ENCODE results near the gene TM9SF4.
"Not testable (repeated sequence)": the region's sequence is repeated elsewhere in the genome, so short reads cannot be mapped to it uniquely, and the experiment has no call there.

TM9SF4 gene

GRCh38 chr20:32091888-32092346 is 17.6 kb upstream of the TM9SF4 start:
- FAIRE-seq = peak; percentile 56

- FAIRE-seq = no peak
Observed at GRCh38 chr20:32098786-32099185, 10.7 kb upstream of the TM9SF4 start.

DNA sequence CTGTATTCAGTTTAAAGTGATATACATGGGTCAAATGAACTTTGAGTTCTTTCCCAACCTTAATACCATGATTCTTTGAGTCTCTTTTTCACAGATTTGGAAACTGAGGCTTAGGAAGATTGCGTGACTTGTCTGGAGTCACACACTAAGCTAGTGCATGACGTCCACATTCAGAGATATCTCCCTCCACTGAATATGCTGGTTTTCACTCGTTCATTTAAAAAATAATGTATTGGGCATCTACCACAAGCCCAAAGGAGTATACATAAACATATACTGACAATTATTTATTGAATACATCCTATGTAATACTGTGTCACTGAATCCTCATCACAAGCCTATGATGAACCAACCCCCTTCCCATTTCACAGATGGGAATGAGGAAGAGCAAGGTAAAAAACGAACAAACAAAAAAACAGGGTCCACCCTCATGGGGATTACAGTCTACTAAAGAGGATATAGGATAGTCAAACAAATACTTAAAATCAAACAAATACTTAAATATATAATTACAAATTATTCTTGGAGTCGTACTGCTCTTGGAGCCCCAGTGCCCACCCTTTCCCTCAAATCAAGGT is 611 bp upstream of the TM9SF4 start:
- FAIRE-seq = no peak

DNA sequence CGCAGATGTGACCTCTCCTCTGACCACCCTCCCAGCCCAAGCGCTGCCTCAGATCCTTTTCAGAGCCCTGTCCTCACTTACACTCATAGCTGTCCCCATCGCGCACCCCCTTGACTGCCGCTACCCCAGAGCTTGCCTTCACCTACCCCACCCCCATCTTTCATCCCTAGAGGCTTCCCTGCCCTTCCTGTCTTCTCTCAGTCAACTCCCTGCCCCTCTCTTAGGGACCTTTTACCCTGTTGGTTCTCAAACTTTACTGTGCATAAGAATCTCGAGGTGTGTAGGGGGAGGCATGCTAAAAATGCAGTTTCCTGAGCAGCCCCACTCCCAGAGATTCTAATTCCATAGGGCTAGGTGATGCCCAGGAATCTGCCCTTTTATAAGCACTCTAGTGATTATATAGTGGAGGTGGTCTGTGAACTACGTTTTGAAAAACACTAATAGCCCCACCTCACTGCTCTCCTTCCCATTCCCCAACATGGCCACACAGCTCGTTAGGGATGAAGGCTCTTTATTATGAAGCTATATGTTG is 725 bp downstream of the TM9SF4 start:
- no peak for FAIRE-seq

GRCh38 chr20:32110727-32111126 is 1.2 kb downstream of the TM9SF4 start:
- no peak for FAIRE-seq

DNA sequence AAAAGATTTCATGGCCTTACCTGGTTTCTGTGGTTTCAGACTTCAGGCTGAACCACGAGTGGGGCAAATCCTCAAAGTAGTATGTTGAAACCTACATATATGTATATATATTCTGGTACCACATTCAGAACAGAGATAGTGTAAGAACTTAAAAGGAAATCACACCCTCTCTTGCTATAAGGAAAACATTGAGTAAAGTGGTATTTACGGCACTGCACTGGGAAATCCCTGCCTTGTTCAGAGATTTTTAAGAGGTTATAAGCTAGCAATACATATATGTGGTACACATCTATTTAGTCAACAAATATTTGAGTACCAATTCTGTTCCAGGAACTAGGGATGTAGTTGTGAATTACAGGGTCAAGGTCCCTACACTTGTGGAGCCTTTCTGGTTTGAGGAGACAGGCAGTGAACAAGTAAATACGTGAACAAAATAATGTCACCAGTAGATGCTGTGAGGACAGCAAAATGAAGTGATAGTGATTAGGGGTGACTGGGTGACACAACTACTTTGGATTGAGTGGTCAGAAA is 1.7 kb downstream of the TM9SF4 start:
- FAIRE-seq = no peak

DNA sequence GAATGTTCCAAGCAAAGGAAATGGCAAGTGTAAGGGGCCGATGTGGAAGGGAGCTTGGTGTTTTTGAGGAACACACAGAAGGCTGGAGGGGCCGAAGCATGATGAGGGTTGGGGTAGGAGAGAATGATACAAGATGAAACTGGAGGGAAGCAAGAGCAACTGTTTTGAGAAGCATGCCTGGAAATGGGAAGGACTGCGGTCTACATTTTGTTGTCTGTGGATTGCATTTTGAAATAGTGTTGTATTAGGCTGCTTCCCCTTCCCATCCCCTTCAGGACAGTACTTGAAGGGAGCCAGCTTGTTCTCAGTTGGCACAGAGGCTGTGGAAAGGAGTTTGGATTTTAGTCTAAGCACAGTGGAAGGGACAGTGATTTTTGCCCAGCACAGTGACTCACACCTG is 2.2 kb downstream of the TM9SF4 start:
- no peak for FAIRE-seq

- FAIRE-seq = no peak
Observed at GRCh38 chr20:32112841-32113240, 3.3 kb downstream of the TM9SF4 start.

DNA sequence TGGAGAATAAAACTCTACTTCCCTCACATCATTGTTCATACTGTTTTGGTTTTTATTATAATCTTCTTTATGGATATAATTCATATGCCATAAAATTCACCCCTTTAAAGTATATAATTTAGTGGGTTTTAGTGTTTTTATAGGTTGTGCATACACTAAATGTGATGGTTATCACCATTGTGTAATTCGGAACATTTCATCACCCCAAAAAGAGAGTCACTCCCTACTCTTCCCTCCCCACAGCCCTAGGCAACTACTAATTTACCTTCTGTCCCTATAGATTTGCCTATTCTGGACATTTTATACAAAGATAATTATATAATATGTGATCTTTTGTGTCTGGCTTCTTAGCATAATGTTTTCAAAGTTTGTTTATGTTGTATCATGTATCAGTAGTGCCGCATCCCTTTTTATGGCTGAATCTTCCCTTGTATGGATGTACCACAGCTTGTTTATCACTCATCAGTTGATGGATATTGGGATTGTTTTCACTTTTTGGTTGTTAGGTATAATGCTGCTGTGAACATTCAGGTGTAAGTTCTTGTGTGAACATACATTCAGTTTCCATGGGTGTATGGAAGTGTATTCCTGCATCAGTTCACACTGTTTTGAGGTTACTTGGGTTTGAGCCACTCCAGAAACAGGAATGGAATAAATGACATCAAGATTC is 4.2 kb downstream of the TM9SF4 start:
- no peak for FAIRE-seq

GRCh38 chr20:32114305-32114960 is 4.9 kb downstream of the TM9SF4 start:
- FAIRE-seq = no peak

GRCh38 chr20:32115211-32115767 is 5.8 kb downstream of the TM9SF4 start:
- FAIRE-seq = no peak

- no peak for FAIRE-seq
Observed at GRCh38 chr20:32116079-32116521, 6.6 kb downstream of the TM9SF4 start.

DNA sequence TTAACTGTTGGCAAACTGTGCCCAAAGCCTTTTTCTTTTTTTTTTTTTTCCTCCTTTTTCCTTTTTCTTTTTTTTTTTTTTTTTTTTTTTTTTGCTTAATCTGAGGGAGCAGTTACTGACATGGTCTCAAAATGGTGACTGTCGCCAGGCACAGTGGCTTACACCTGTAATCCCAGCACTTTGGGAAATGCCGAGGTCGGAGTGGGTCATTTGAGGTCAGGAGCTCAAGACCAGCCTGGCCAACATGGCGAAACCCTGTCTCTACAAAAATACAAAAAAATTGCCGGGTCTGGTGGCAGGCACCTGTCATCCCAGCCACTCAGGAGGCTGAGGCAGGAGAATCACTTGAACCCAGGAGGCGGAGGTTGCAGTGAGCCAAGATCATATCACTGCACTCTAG is 7.3 kb downstream of the TM9SF4 start:
- FAIRE-seq = not testable (repeated sequence)

- FAIRE-seq = not testable (repeated sequence)
Observed at GRCh38 chr20:32118427-32118826, 8.9 kb downstream of the TM9SF4 start.

- peak; percentile 34 for FAIRE-seq
Observed at GRCh38 chr20:32119734-32120133, 10.2 kb downstream of the TM9SF4 start.

GRCh38 chr20:32121908-32122307 is 12.4 kb downstream of the TM9SF4 start:
- FAIRE-seq = not testable (repeated sequence)

GRCh38 chr20:32123088-32123487 is 13.6 kb downstream of the TM9SF4 start:
- no peak for FAIRE-seq

GRCh38 chr20:32124916-32125454 is 15.5 kb downstream of the TM9SF4 start:
- no peak for FAIRE-seq

- FAIRE-seq = no peak
Observed at GRCh38 chr20:32125506-32125905, 16.0 kb downstream of the TM9SF4 start.

- no peak for FAIRE-seq
Observed at GRCh38 chr20:32126919-32127318, 17.4 kb downstream of the TM9SF4 start.

- FAIRE-seq = no peak
Observed at GRCh38 chr20:32127347-32127746, 17.8 kb downstream of the TM9SF4 start.

GRCh38 chr20:32128167-32128566 is 18.7 kb downstream of the TM9SF4 start:
- no peak for FAIRE-seq

DNA sequence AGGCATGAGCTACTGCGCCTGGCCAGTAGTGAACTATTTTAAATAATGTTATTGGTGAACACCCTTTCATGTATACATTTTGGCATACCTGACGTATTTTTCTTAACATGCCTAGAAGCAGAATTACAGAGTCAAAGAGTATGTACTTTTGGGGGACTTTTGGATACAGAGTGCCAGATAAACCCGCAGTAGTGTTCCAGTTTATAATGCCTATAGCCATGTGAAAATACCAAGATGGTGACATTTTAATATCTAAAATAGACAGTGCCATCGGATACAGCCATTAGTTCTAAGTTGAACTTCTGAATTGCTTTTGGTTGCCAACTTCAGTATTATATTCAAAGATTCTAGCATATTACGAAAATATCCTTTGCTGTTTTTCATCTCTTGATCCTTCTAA is 20.3 kb downstream of the TM9SF4 start:
- FAIRE-seq = no peak
